ENCODE results near the gene ZDHHC22.

DNA sequence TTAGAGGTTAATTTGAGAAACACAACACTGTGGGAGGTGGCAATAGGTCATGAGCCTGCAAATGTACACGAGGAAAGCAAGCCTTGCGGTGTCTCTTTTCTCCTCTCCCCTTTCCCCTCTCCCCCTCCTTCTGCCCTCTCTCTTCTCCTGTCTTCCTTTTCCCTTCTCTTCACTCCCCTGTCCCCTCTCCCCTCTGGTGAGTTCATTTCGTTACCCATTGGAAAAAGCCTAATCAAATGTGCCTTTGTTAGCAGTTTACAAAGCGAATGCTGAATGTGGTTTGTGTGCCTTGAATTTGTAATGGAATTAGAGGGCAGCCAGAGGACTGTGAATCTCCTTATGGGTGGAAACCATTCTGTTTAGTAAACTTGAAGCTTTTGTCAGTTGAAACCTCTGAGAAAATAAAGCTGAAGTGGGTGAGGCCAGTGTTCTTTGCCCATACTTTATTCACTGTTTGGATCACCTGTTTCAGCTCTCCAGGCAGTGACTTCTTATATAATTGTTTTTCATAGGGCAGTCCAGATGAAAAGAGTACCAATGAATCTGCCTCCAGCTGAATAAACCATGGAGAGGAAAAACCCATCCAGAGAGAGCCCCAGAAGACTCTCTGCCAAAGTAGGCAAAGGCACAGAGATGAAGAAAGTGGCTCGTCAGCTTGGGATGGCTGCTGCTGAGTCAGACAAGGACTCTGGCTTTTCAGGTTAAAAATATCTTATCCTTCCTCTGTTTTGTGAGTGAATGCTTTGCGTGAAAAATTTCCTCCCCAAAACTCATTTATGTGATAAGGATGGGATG is 36.2 kb downstream of the ZDHHC22 start:
- TF ChIP-seq CTCF (IDR thresholded peaks at IDR 0.05) (no peak), POLR2A (IDR thresholded peaks at IDR 0.05) (no peak)

Measured in adrenal gland (tissue), 5 donors.